Epithelial cell of esophagus (primary cell): ENCODE measurements around the gene MTURN.

Experiments used
- DNase-seq: peaks from one replicate; pipeline ENCODE4 v3.0.0; 2010; ENCODE audit warnings: low read depth
- H3K4me3 ChIP-seq: 2 replicates; pipeline ENCODE4 v1.5.1; 2011; ENCODE audit warnings: mild to moderate bottlenecking, low read length, control low read depth
- CTCF ChIP-seq: IDR thresholded peaks from 2 replicates; pipeline ENCODE4 v1.5.1; 2011; ENCODE audit warnings: low read depth, mild to moderate bottlenecking, low read length, control low read depth, inconsistent platforms; ENCODE audit not compliant: insufficient read depth; ENCODE audit errors: missing control alignments

Gene MTURN

GRCh38 chr7:30144657-30145306, 10.0 kb downstream of the MTURN start:
- DNase-seq: no peak
- no peak for TF ChIP-seq CTCF
- no peak overlapping the region for H3K4me3 ChIP-seq

- no peak overlapping the region for H3K4me3 ChIP-seq
- TF ChIP-seq CTCF: no peak
- DNase-seq: no peak
Observed at GRCh38 chr7:30145426-30145970, 10.7 kb downstream of the MTURN start.

- no peak overlapping the region for H3K4me3 ChIP-seq
- no peak for TF ChIP-seq CTCF
- DNase-seq: no peak
Observed at GRCh38 chr7:30146127-30146612, 11.4 kb downstream of the MTURN start.

- no peak overlapping the region for H3K4me3 ChIP-seq
- no peak for DNase-seq
Observed at GRCh38 chr7:30147223-30147622, 12.4 kb downstream of the MTURN start.

GRCh38 chr7:30147785-30148184, 13.0 kb downstream of the MTURN start:
- H3K4me3 ChIP-seq: no peak overlapping the region
- no peak for DNase-seq
- TF ChIP-seq CTCF: no peak

More at GRCh38 chr7:30147223-30147622, 12.4 kb downstream of the MTURN start:
- TF ChIP-seq CTCF: no peak

- no peak for TF ChIP-seq CTCF
- H3K4me3 ChIP-seq: no peak overlapping the region
- DNase-seq: no peak
Observed at GRCh38 chr7:30148426-30148825, 13.6 kb downstream of the MTURN start.
